Common myeloid progenitor, CD34-positive (primary cell): ENCODE results near the gene TGFB3.
"Not testable (repeated sequence)": the region's sequence is repeated elsewhere in the genome, so short reads cannot be mapped to it uniquely, and the experiment has no call there.

Experiments
- CTCF ChIA-PET: fragments of 350-600 bp; sonication (Branson Sonifier 250); formaldehyde crosslinking; loops from one replicate; lab custom pipeline; 2021; ENCODE audit warnings: antibody characterized with exemption; lab: Charles Lee
- POLR2A ChIA-PET: fragments of 350-600 bp; sonication (Branson Sonifier 250); formaldehyde crosslinking; loops from one replicate; lab custom pipeline; 2021; ENCODE audit warnings: antibody characterized with exemption; lab: Charles Lee
- DNase-seq, 3 donors: peaks; one replicate each; pipeline versions ENCODE4 v3.0.0 to v3.0.0-alpha.2; 2013
- H3K27ac ChIP-seq, 2 experiments: 1 replicate in 1 of 2; 2 replicates in 1 of 2; pipeline ENCODE4 v1.7.0; 2013; ENCODE audit warnings: inconsistent platforms in 2 of 2, low read length in 2 of 2, mild to moderate bottlenecking in 2 of 2, low read depth in 1 of 2, moderate library complexity in 1 of 2; ENCODE audit not compliant: severe bottlenecking in 2 of 2, insufficient read depth in 1 of 2, poor library complexity in 1 of 2
- H3K27me3 ChIP-seq, 5 experiments: replicated peaks in 2 of 5; 1 replicate in 3 of 5; 2 replicates in 2 of 5; pipeline versions ENCODE4 v1.6.1 to v1.7.0; 2013; ENCODE audit warnings: low read length in 4 of 5, mild to moderate bottlenecking in 2 of 5, moderate library complexity in 2 of 5, inconsistent platforms in 1 of 5; ENCODE audit not compliant: insufficient read depth in 5 of 5, control insufficient read depth in 4 of 5
- H3K36me3 ChIP-seq, 4 experiments: 1 replicate in 2 of 4; 2 replicates in 2 of 4; pipeline versions ENCODE4 v1.6.1 to v1.7.0; 2013; ENCODE audit warnings: low read length in 3 of 4, control low read depth in 1 of 4, mild to moderate bottlenecking in 1 of 4; ENCODE audit not compliant: control insufficient read depth in 4 of 4, insufficient read depth in 4 of 4
- H3K4me1 ChIP-seq, 4 experiments: 1 replicate in 3 of 4; 2 replicates in 1 of 4; pipeline versions ENCODE4 v1.6.1 to v1.7.1; 2013; ENCODE audit warnings: low read length in 3 of 4, mild to moderate bottlenecking in 3 of 4, control low read depth in 1 of 4, inconsistent platforms in 1 of 4, moderate library complexity in 1 of 4; ENCODE audit not compliant: control insufficient read depth in 4 of 4, insufficient read depth in 4 of 4; ENCODE audit errors: control extremely low read depth in 1 of 4
- H3K4me3 ChIP-seq, 7 experiments: 1 replicate in 4 of 7; 2 replicates in 3 of 7; pipeline versions ENCODE4 v1.5.1 to v1.7.0; 2013; ENCODE audit warnings: mild to moderate bottlenecking in 7 of 7, low read length in 6 of 7, moderate library complexity in 6 of 7, inconsistent platforms in 2 of 7, low read depth in 2 of 7, control low read depth in 1 of 7; ENCODE audit not compliant: insufficient read depth in 4 of 7, control insufficient read depth in 1 of 7; ENCODE audit errors: extremely low read depth in 1 of 7
- H3K9me3 ChIP-seq, 5 experiments: 1 replicate in 4 of 5; 2 replicates in 1 of 5; pipeline versions ENCODE4 v1.6.1 to v1.7.1; 2013; ENCODE audit warnings: low read length in 4 of 5, mild to moderate bottlenecking in 2 of 5, inconsistent platforms in 1 of 5, low read depth in 1 of 5, moderate library complexity in 1 of 5; ENCODE audit not compliant: control insufficient read depth in 4 of 5, insufficient read depth in 2 of 5; ENCODE audit errors: control extremely low read depth in 1 of 5
- WGBS: methylation state at CpG from one replicate; pipeline ENCODE4 v1.1.5; 2013; ENCODE audit not compliant: insufficient coverage; 5-methylcytosine and 5-hydroxymethylcytosine counted together

Gene TGFB3

GRCh38 chr14:76015191-76015590 lies 33.4 kb upstream of the TGFB3 start:
- POLR2A ChIA-PET, result no interaction called here
- H3K27me3 ChIP-seq, result no peaks in the 10 kb centered on the region
- DNase-seq, result no peak

GRCh38 chr14:76012354-76012753 lies 30.6 kb upstream of the TGFB3 start:
- Histone ChIP-seq H3K27me3 (no peaks in the 10 kb centered on the region), H3K9me3 (peaks cover 0 to 3% (median 0%) of the 10 kb centered on the region in 5 experiments), H3K4me1 (no peaks in the 10 kb centered on the region), H3K4me3 (no peak overlapping the region), H3K27ac (no peak overlapping the region), H3K36me3 (peaks cover 3 to 24% (median 14%) of the 10 kb centered on the region in 4 experiments)
- 99% methylated on average over 9 of the region's 9 CpGs for WGBS
- DNase-seq, result no peak
- POLR2A ChIA-PET, result no interaction called here
- CTCF ChIA-PET, result no interaction called here

More at GRCh38 chr14:76015191-76015590, 33.4 kb upstream of the TGFB3 start:
- no peaks in the 10 kb centered on the region for H3K4me1 ChIP-seq
- peaks cover 3 to 36% (median 14%) of the 10 kb centered on the region in 4 experiments for H3K36me3 ChIP-seq
- WGBS, result no CpG with 5 or more reads among the region's 1 CpG
- no peak overlapping the region for H3K27ac ChIP-seq
- H3K4me3 ChIP-seq, result no peak overlapping the region
- CTCF ChIA-PET, result interaction anchor here (0.7 to 1.0 kb wide), 2 partner anchors 14 to 36 kb away, joined by 3 read pairs; no protein-coding TSS in a partner anchor
- H3K9me3 ChIP-seq, result peaks cover 0 to 13% (median 1%) of the 10 kb centered on the region in 5 experiments

GRCh38 chr14:76011930-76012329 lies 30.1 kb upstream of the TGFB3 start:
- no peak for DNase-seq
- CTCF ChIA-PET, result no interaction called here
- no peaks in the 10 kb centered on the region for H3K4me1 ChIP-seq
- no peaks in the 10 kb centered on the region for H3K27me3 ChIP-seq
- no peak overlapping the region for H3K4me3 ChIP-seq
- peaks cover 3 to 27% (median 13%) of the 10 kb centered on the region in 4 experiments for H3K36me3 ChIP-seq
- H3K9me3 ChIP-seq, result peaks cover 0 to 1% (median 0%) of the 10 kb centered on the region in 5 experiments
- H3K27ac ChIP-seq, result no peak overlapping the region
- POLR2A ChIA-PET, result no interaction called here

- POLR2A ChIA-PET, H3K4me1 ChIP-seq, H3K27me3 ChIP-seq, DNase-seq, H3K4me3 ChIP-seq, H3K27ac ChIP-seq, H3K9me3 ChIP-seq: not testable (repeated sequence)
- CTCF ChIA-PET, result interaction anchor here (1.2 kb wide), 1 partner anchor 30 kb away, joined by 3 read pairs; no protein-coding TSS in a partner anchor
- 95% methylated on average over 3 of the region's 3 CpGs for WGBS
- H3K36me3 ChIP-seq, result peaks cover 3 to 36% (median 25%) of the 10 kb centered on the region in 4 experiments
Observed at GRCh38 chr14:76009627-76010026, 27.8 kb upstream of the TGFB3 start.

- ChIA-PET POLR2A (no interaction called here), CTCF (no interaction called here)
- no peaks in the 10 kb centered on the region for H3K27me3 ChIP-seq
- H3K4me3 ChIP-seq, result no peak overlapping the region
- DNase-seq, result no peak
- 100% methylated on average over 2 of the region's 2 CpGs for WGBS
- H3K36me3 ChIP-seq, result peaks cover 3 to 34% (median 18%) of the 10 kb centered on the region in 4 experiments
- H3K27ac ChIP-seq, result no peak overlapping the region
- H3K9me3 ChIP-seq, result peaks cover 0 to 16% (median 3%) of the 10 kb centered on the region in 5 experiments
- no peaks in the 10 kb centered on the region for H3K4me1 ChIP-seq
Observed at GRCh38 chr14:76007852-76008251, 26.1 kb upstream of the TGFB3 start.

GRCh38 chr14:76007379-76007778 lies 25.6 kb upstream of the TGFB3 start:
- POLR2A ChIA-PET, result no interaction called here
- no peak overlapping the region for H3K27ac ChIP-seq
- no peaks in the 10 kb centered on the region for H3K27me3 ChIP-seq
- no peak overlapping the region for H3K4me3 ChIP-seq
- no peaks in the 10 kb centered on the region for H3K4me1 ChIP-seq
- peaks cover 0 to 16% (median 3%) of the 10 kb centered on the region in 5 experiments for H3K9me3 ChIP-seq
- 100% methylated on average over 1 of the region's 1 CpG for WGBS
- no peak for DNase-seq
- H3K36me3 ChIP-seq, result peaks cover 3 to 32% (median 17%) of the 10 kb centered on the region in 4 experiments
- CTCF ChIA-PET, result interaction anchor here (1.4 kb wide), 1 partner anchor 43 kb away, joined by 3 read pairs; no protein-coding TSS in a partner anchor

- POLR2A ChIA-PET, result no interaction called here
- Histone ChIP-seq H3K36me3 (peaks cover under 1 to 33% (median 16%) of the 10 kb centered on the region in 4 experiments), H3K27ac (no peak overlapping the region), H3K9me3 (peaks cover 0 to 16% (median 3%) of the 10 kb centered on the region in 5 experiments), H3K4me1 (no peaks in the 10 kb centered on the region), H3K27me3 (no peaks in the 10 kb centered on the region), H3K4me3 (no peak overlapping the region)
- CTCF ChIA-PET, result interaction anchor here (1.4 kb wide), 1 partner anchor 44 kb away, joined by 3 read pairs; no protein-coding TSS in a partner anchor
- 100% methylated on average over 1 of the region's 2 CpGs for WGBS
- no peak for DNase-seq
Observed at GRCh38 chr14:76006253-76006652, 24.5 kb upstream of the TGFB3 start.
